Central memory CD8-positive, alpha-beta T cell (primary cell): ENCODE data around the gene CSNK2A1.
"Not testable (repeated sequence)": the region's sequence is repeated elsewhere in the genome, so short reads cannot be mapped to it uniquely, and the experiment has no call there.

Experiments
- ATAC-seq: fragments of 150-1000 bp; cut with Tn5 transposase; replicated peaks from 2 replicates; pipeline ENCODE4 v1.10.0; 2022; ENCODE audit warnings: mild to moderate bottlenecking, moderate FRiP score, moderate number of reproducible peaks; ENCODE audit not compliant: poor library complexity, severe bottlenecking; ENCODE audit errors: extremely low read depth
- DNase-seq, 2 donors: peaks; one replicate each; pipeline ENCODE4 v3.0.0; 2021; ENCODE audit warnings: low spot score in 2 of 2
- H3K27ac Mint-ChIP-seq: one replicate; pipeline ENCODE4 v1.8.0; 2022; ENCODE audit warnings: low read depth, mild to moderate bottlenecking, moderate library complexity, mixed read lengths
- H3K27me3 Mint-ChIP-seq: one replicate; pipeline ENCODE4 v1.8.0; 2022; ENCODE audit warnings: mixed read lengths
- H3K36me3 Mint-ChIP-seq: one replicate; pipeline ENCODE4 v1.8.0; 2022; ENCODE audit warnings: mild to moderate bottlenecking, moderate library complexity, mixed read lengths; ENCODE audit not compliant: insufficient read depth
- H3K4me1 Mint-ChIP-seq: one replicate; pipeline ENCODE4 v1.8.0; 2022; ENCODE audit warnings: mixed read lengths
- H3K4me3 Mint-ChIP-seq: one replicate; pipeline ENCODE4 v1.8.0; 2022; ENCODE audit warnings: mild to moderate bottlenecking, moderate library complexity, mixed read lengths
- H3K9me3 Mint-ChIP-seq: one replicate; pipeline ENCODE4 v1.8.0; 2022; ENCODE audit warnings: mixed read lengths

The CSNK2A1 gene

GRCh38 chr20:487655-488054, 55.9 kb downstream of the CSNK2A1 start:
- Mint-ChIP-seq H3K27me3 (no peaks in the 10 kb centered on the region), H3K4me1 (no peaks in the 10 kb centered on the region), H3K27ac (no peak overlapping the region), H3K4me3 (no peak overlapping the region), H3K9me3 (no peaks in the 10 kb centered on the region), H3K36me3 (peaks cover 77% of the 10 kb centered on the region)
- ATAC-seq = no peak
- DNase-seq = no peak

- Mint-ChIP-seq H3K4me1 (peaks cover 9% of the 10 kb centered on the region), H3K27me3 (no peaks in the 10 kb centered on the region), H3K27ac (no peak overlapping the region), H3K4me3 (no peak overlapping the region), H3K9me3 (no peaks in the 10 kb centered on the region), H3K36me3 (peaks cover 56% of the 10 kb centered on the region)
- no peak for DNase-seq
- no peak for ATAC-seq
Observed at GRCh38 chr20:483815-484644, 59.6 kb downstream of the CSNK2A1 start.

- DNase-seq (no peak), ATAC-seq (no peak)
- Mint-ChIP-seq H3K4me1 (peaks cover 13% of the 10 kb centered on the region), H3K36me3 (peaks cover 34% of the 10 kb centered on the region), H3K9me3 (no peaks in the 10 kb centered on the region), H3K27ac (no peak overlapping the region), H3K4me3 (no peak overlapping the region), H3K27me3 (no peaks in the 10 kb centered on the region)
Observed at GRCh38 chr20:481167-481566, 62.4 kb downstream of the CSNK2A1 start.

GRCh38 chr20:480044-480443, 63.5 kb downstream of the CSNK2A1 start:
- Mint-ChIP-seq H3K4me3 (no peak overlapping the region), H3K4me1 (peaks cover 13% of the 10 kb centered on the region), H3K9me3 (no peaks in the 10 kb centered on the region), H3K36me3 (peaks cover 30% of the 10 kb centered on the region), H3K27ac (no peak overlapping the region), H3K27me3 (no peaks in the 10 kb centered on the region)
- ATAC-seq (no peak), DNase-seq (no peak)

- no peak for DNase-seq
- H3K4me3 Mint-ChIP-seq = no peak overlapping the region
- peaks cover 13% of the 10 kb centered on the region for H3K4me1 Mint-ChIP-seq
- H3K9me3 Mint-ChIP-seq = no peaks in the 10 kb centered on the region
- no peak for ATAC-seq
- no peaks in the 10 kb centered on the region for H3K27me3 Mint-ChIP-seq
- H3K27ac Mint-ChIP-seq = no peak overlapping the region
- H3K36me3 Mint-ChIP-seq = peaks cover 26% of the 10 kb centered on the region
Observed at GRCh38 chr20:479487-479886, 64.1 kb downstream of the CSNK2A1 start.

- Mint-ChIP-seq H3K4me1 (peaks cover 13% of the 10 kb centered on the region), H3K9me3 (no peaks in the 10 kb centered on the region), H3K27ac (no peak overlapping the region), H3K4me3 (no peak overlapping the region), H3K36me3 (peaks cover 25% of the 10 kb centered on the region), H3K27me3 (no peaks in the 10 kb centered on the region)
- DNase-seq (peak in 1 of 2 donors; percentile 39), ATAC-seq (peak; percentile 62)
Observed at GRCh38 chr20:478949-479429, 64.6 kb downstream of the CSNK2A1 start.

GRCh38 chr20:478010-478948, 65.3 kb downstream of the CSNK2A1 start:
- ATAC-seq (no peak), DNase-seq (no peak)
- Mint-ChIP-seq H3K9me3 (no peaks in the 10 kb centered on the region), H3K36me3 (peaks cover 19% of the 10 kb centered on the region), H3K27me3 (no peaks in the 10 kb centered on the region), H3K4me1 (peaks cover 13% of the 10 kb centered on the region), H3K27ac (no peak overlapping the region), H3K4me3 (no peak overlapping the region)

- not testable (repeated sequence) for H3K9me3 Mint-ChIP-seq, ATAC-seq, H3K4me3 Mint-ChIP-seq, H3K27ac Mint-ChIP-seq, DNase-seq, H3K27me3 Mint-ChIP-seq
- Mint-ChIP-seq H3K36me3 (peaks cover 12% of the 10 kb centered on the region), H3K4me1 (peaks cover 11% of the 10 kb centered on the region)
Observed at GRCh38 chr20:476561-477249, 66.9 kb downstream of the CSNK2A1 start.

GRCh38 chr20:475463-476357, 67.9 kb downstream of the CSNK2A1 start:
- DNase-seq (no peak), ATAC-seq (no peak)
- Mint-ChIP-seq H3K4me3 (no peak overlapping the region), H3K9me3 (no peaks in the 10 kb centered on the region), H3K27me3 (no peaks in the 10 kb centered on the region), H3K36me3 (peaks cover 10% of the 10 kb centered on the region), H3K4me1 (peaks cover 7% of the 10 kb centered on the region), H3K27ac (no peak overlapping the region)

GRCh38 chr20:474581-474980, 69.0 kb downstream of the CSNK2A1 start:
- peaks cover 8% of the 10 kb centered on the region for H3K27me3 Mint-ChIP-seq
- peaks cover 10% of the 10 kb centered on the region for H3K36me3 Mint-ChIP-seq
- ATAC-seq = no peak
- DNase-seq = no peak
- no peak overlapping the region for H3K27ac Mint-ChIP-seq
- H3K9me3 Mint-ChIP-seq = no peaks in the 10 kb centered on the region
- no peak overlapping the region for H3K4me3 Mint-ChIP-seq
- H3K4me1 Mint-ChIP-seq = peaks cover 7% of the 10 kb centered on the region

- Mint-ChIP-seq H3K27ac (no peak overlapping the region), H3K4me1 (no peaks in the 10 kb centered on the region), H3K36me3 (peaks cover 5% of the 10 kb centered on the region), H3K4me3 (no peak overlapping the region), H3K9me3 (no peaks in the 10 kb centered on the region), H3K27me3 (peaks cover 23% of the 10 kb centered on the region)
- DNase-seq (no peak), ATAC-seq (no peak)
Observed at GRCh38 chr20:472889-473292, 70.7 kb downstream of the CSNK2A1 start.
